Activated CD4-positive, alpha-beta T cell treated with anti-CD3 and anti-CD28 coated beads for 24 hours (primary cell): Measurements from ENCODE around the gene GIGYF2.

Experiments
- DNase-seq, 2 donors: peaks; one replicate each; pipeline ENCODE4 v3.0.0-alpha.2; 2020; ENCODE audit warnings: low read depth in 2 of 2

The GIGYF2 gene

GRCh38 chr2:232749331-232749730 is 52.2 kb downstream of the GIGYF2 start:
- no peak for DNase-seq

GRCh38 chr2:232750135-232750671 is 53.1 kb downstream of the GIGYF2 start:
- DNase-seq, result no peak

DNA sequence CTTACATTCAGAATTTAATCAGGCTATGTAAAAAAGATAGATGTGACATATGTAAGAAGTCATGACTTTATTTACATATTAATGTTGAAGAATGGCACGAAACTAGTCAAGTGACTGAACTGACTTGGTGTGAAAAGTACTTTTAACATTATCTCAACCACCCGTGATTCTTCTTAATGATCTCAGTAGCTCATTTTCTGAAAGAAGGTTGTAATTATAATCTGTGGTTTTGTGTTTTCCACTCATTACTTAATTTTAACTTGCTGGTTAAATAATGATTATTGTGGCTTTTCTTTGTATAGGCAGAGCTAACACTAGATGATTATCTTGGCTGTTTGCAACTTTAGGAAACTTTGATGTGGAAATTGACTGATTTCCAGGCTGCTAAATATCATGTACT is 60.8 kb downstream of the GIGYF2 start:
- no peak for DNase-seq

- peak in 1 of 2 donors; percentile 16 for DNase-seq
Measured at GRCh38 chr2:232761301-232761907, 64.3 kb downstream of the GIGYF2 start.

- DNase-seq, result no peak
Measured at GRCh38 chr2:232767866-232768265, 70.7 kb downstream of the GIGYF2 start.

DNA sequence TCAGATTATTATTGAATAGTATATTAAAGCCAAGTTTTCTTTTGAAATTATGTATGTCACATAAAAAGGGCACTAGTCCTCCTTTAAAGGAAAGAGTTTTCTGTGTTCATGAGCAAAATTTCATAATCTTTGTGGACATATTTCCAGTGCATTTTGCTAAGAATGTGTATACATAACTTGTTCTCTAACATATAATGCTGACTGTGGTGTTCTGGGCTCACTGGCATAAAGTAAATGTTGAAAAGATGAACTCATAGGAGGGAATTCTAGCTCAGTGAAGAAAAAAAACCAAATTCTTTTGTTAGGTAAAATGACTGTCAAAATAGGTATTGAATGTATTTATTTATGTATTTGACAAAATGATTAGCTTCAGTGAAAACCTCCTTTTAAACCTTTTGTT is 73.1 kb downstream of the GIGYF2 start:
- DNase-seq, result no peak

GRCh38 chr2:232771870-232772269 is 74.7 kb downstream of the GIGYF2 start:
- DNase-seq, result no peak

- no peak for DNase-seq
Measured at GRCh38 chr2:232772531-232772930, 75.4 kb downstream of the GIGYF2 start.

DNA sequence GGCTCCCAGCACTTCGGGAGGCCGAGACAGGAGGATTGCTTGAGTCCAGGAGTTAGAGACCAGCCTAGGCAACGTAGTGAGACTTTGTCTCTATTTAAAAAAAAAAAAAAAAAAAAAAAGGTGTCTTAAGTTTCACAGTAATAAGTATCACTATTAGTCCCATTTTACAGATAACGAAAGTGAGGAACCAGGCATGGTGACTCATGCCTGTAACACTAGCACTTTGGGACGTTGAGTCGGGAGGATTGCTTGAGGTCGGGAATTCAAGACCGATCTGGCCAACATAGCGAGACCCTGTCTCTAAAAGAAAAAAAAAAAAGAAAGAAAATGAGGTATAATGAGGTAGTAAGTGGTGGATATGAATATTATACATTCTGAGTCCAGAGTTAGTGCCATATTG is 76.7 kb downstream of the GIGYF2 start:
- no peak for DNase-seq

- DNase-seq, result no peak
Measured at GRCh38 chr2:232776435-232776834, 79.3 kb downstream of the GIGYF2 start, which contains the start of gene KCNJ13. Gene KCNJ13 (minus strand): TSS chr2:232776565. CDS start chr2:232771362, 5,203 bp downstream.

- no peak for DNase-seq
Measured at GRCh38 chr2:232777276-232777675, 80.1 kb downstream of the GIGYF2 start.

GRCh38 chr2:232779465-232779864 is 82.3 kb downstream of the GIGYF2 start:
- DNase-seq, result no peak

DNA sequence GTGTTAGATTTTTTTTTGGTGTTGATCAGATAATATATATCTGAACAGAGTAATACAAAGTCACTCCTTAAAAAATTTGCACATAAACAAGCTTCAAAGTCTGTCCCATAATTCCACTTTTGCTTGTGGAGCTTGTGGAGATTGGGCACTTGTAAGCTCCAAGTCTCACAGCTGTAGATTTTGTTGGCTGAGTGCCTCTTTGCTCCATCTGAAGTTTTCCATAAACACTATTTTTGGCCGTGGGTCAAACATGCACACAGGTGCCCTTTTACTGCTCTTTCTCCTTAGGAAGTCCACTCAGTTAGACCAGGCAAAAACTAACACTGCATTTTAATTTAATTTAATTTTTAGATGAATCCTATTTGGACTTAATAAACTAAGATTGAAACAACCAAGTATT is 82.8 kb downstream of the GIGYF2 start:
- no peak for DNase-seq

DNA sequence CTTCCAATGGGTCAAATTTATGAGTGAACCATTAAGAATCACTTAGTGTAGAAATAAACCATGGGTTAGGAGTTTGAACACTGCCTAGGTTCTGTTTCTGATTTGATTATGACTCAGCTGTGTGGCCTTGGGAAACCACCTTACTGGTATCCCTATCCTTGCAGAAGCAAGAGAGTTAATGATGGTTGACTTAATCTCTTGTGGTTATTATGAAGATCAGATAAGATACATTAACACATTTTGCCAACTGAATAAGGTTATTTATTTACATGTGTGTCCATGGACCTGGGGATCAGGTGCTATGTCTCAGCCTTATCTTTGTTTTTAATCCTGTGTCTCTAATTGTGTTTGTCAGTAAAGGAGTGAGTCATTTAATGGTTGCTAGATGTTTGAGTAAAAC is 84.6 kb downstream of the GIGYF2 start:
- peak in 1 of 2 donors; percentile 24 for DNase-seq

GRCh38 chr2:232783278-232783677 is 86.1 kb downstream of the GIGYF2 start:
- DNase-seq, result no peak

GRCh38 chr2:232787806-232788205 is 90.7 kb downstream of the GIGYF2 start:
- no peak for DNase-seq

DNA sequence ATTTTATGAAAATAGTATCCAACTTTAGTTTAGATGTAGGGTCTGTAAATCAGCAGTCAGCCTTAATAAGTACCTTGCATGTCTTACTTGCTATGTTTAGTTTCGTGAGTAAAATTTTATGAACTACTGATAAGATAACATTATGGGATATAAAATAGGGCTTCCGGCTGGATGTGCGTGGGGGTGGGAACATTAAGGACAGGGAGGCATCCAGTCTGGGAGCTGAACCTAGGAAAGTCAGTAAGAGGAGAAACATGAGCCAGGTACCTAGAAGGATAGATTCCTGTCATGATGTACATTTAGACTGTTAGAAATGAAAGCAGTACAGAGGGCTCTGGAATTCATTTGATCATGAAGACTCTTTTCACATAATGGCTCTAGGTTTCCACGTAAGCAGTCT is 92.0 kb downstream of the GIGYF2 start:
- DNase-seq, result no peak

- DNase-seq, result no peak
Measured at GRCh38 chr2:232791518-232791917, 94.4 kb downstream of the GIGYF2 start.

DNA sequence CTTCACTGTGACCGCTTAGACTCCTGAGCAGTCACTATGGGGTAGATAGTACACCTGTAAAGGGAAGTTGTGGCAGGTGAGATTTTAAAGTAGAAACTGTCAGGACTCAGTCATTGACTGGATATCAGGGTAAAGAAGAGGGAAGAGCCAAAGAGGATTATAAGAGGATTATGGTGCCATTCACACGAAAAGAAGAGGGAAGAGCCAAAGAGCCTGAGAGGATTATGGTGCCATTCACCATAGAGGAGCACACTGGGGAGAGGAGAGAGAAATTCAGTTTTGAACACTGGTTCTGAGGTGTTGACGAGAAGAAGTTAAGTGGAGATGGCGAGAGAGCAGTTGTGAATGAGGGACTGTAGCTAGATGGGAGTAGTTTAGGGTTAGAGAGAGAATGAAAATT is 96.1 kb downstream of the GIGYF2 start:
- no peak for DNase-seq

DNA sequence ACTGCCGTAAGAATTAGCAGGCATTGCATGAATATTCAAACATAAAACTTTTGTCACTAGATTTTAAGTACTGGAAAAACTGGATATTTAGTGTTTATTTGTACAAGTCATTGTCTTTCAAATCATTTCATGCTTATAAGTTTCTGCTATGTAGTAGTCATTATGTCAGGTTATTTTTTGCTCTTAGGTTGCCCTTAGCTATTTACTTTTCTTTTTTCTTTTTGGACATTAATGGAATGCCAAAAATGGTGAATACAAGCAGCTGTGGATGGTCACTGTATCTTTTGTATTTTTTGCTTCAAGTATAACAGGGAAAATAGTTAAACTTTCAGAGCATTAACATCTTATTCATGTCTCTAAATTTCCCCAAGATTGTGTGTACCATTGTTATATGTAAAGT is 97.8 kb downstream of the GIGYF2 start:
- DNase-seq, result no peak

DNA sequence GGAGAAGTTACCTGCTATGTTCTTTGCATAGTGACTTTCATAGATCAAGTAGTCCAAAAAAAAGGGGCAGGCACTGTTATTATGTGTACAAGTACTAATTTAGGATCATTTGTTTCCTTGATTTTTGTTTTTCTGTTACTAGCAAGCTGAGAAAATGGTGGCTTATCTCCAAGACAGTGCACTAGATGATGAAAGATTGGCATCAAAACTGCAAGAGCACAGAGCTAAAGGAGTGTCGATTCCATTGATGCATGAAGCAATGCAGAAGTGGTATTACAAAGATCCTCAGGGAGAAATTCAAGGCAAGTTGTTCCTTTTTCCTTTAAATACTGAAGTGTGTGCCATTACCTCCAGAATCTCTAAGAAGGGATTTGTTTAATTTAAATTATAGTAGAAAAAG is 98.8 kb downstream of the GIGYF2 start:
- DNase-seq, result no peak

- DNase-seq, result no peak
Measured at GRCh38 chr2:232798187-232798586, 101.1 kb downstream of the GIGYF2 start.

- DNase-seq, result no peak
Measured at GRCh38 chr2:232800166-232800565, 103.0 kb downstream of the GIGYF2 start.

DNA sequence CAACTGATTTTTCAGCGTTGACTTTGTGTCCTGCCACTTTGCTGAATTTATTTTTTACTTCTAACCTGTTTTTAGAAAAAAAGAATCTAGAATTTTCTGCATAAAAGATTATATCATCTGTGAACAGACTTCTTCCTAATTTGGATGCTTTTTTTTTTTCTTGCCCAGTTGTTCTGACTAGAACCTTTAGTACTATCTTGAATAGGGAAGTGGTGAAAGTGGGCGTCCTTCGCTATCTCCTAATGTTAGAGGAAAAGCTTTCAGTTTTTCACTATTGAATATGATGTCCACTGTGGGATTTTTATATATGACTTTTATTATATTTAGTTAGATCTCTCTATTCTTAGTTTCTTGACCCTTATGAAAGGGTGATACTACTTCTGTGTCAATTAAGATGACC is 105.0 kb downstream of the GIGYF2 start:
- DNase-seq, result no peak
